ENCODE data around the gene MEF2D. TPM values are rescaled to one million over a fixed set of nuclear protein-coding genes. Genes with fewer than 3 reads are reported as not detected.

The MEF2D gene
- total RNA-seq, 1 donor from 2014 or later: 56.6 TPM

DNA sequence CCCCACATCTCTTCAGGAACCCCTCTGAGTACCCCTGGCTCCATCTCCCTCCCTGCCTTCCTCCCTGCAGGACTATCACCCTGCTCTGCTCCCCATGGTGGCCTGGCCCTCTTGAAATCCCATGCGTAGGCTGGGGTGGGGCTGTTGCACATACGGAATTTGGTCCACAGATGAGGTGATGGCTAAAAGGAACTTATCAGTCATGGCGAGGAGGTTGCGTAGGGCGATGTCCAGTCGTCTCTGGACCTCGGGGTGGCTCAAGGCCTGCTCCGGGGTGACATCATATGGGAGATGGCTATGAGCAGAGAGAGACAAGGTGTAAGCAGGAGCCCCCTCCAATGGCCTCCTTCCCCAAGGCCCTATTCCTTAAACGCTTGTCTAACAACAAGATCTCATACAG lies 36.5 kb upstream of the MEF2D start:
- H3K36me3 Mint-ChIP-seq (ENCODE audit: low read depth, unreplicated experiment): peaks cover 6% of the 10 kb centered on the region
- H3K4me1 ChIP-seq (ENCODE audit: insufficient read depth, low read length): no peaks in the 10 kb centered on the region
- H3K79me2 ChIP-seq (ENCODE audit: insufficient read depth, low read length): no peaks in the 10 kb centered on the region
- H3K4me2 ChIP-seq (ENCODE audit: low read length): no peak overlapping the region
- no peaks in the 10 kb centered on the region for H4K20me1 ChIP-seq (ENCODE audit: insufficient read depth, low read length)
- FAIRE-seq (no peak), DNase-seq (ENCODE audit: low read depth) (no peak)
- H3K27me3 Mint-ChIP-seq (ENCODE audit: low read depth, unreplicated experiment): peaks cover 16% of the 10 kb centered on the region
- TF ChIP-seq EZH2 (IDR thresholded peaks at IDR 0.05; ENCODE audit: insufficient read depth, low read length): no peak
- no peak for TF ChIP-seq CTCF (IDR thresholded peaks at IDR 0.05; ENCODE audit: insufficient read depth, low read depth, low read length)
- no peak overlapping the region for H3K27ac Mint-ChIP-seq (ENCODE audit: unreplicated experiment)
- peaks cover 29% of the 10 kb centered on the region for H3K36me3 ChIP-seq (ENCODE audit: insufficient read depth, low read length)
- no peak overlapping the region for H3K9ac ChIP-seq (ENCODE audit: low read length)
- no peaks in the 10 kb centered on the region for H3K9me3 ChIP-seq (ENCODE audit: insufficient read depth, low read depth, low read length)
- no peaks in the 10 kb centered on the region for H3K27me3 ChIP-seq (ENCODE audit: insufficient read depth, low read length)
- no peak overlapping the region for H3K27ac ChIP-seq (ENCODE audit: low read depth, low read length)
- H3K4me1 Mint-ChIP-seq (ENCODE audit: low read depth, unreplicated experiment): peaks cover 4% of the 10 kb centered on the region
- no peak overlapping the region for H3K4me3 Mint-ChIP-seq (ENCODE audit: unreplicated experiment)
- no peaks in the 10 kb centered on the region for H3K9me3 Mint-ChIP-seq (ENCODE audit: unreplicated experiment)
- H2AFZ ChIP-seq (ENCODE audit: low read depth, low read length): no peak overlapping the region
- H3K4me3 ChIP-seq (ENCODE audit: insufficient read depth, low read depth, low read length): no peak overlapping the region

DNA sequence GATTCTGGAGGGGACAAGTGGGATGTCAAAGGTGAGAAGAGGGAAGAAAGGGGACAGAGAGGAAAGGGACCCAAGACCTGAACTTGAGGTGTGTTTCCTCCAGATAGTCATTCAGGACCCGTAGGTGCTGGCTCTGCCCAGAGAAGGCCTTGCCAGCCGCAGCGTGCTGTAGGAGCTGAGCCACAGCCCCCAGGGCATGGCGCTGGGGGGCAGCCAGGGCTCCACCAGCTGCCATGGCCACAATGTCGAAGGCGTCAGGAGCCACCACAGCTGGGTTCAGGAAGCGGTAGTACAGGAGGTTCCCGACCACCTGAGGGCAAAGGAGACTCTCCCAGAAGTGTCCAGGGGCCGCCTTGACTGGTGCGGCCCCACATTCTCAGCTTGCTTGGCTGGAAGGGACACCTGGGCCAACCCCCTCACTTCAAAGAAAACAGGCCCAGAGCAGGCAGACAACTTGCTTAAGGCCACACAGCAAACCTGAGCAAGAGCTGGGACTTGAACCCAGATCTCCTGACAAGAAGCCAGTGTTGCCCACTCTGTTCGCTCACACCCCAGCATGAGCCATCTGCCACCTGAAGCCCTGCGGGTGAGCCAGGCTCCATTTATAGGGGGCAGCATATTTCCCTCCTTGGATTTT lies 34.0 kb upstream of the MEF2D start:
- Histone ChIP-seq H3K4me2 (ENCODE audit: low read length) (no peak overlapping the region), H3K4me1 (ENCODE audit: insufficient read depth, low read length) (no peaks in the 10 kb centered on the region), H3K9me3 (ENCODE audit: insufficient read depth, low read depth, low read length) (no peaks in the 10 kb centered on the region), H4K20me1 (ENCODE audit: insufficient read depth, low read length) (no peaks in the 10 kb centered on the region), H3K27me3 (ENCODE audit: insufficient read depth, low read length) (no peaks in the 10 kb centered on the region), H3K79me2 (ENCODE audit: insufficient read depth, low read length) (no peaks in the 10 kb centered on the region), H3K36me3 (ENCODE audit: insufficient read depth, low read length) (peaks cover 16% of the 10 kb centered on the region), H3K27ac (ENCODE audit: low read depth, low read length) (no peak overlapping the region), H3K9ac (ENCODE audit: low read length) (no peak overlapping the region), H3K4me3 (ENCODE audit: insufficient read depth, low read depth, low read length) (no peak overlapping the region), H2AFZ (ENCODE audit: low read depth, low read length) (no peak overlapping the region)
- Mint-ChIP-seq H3K36me3 (ENCODE audit: low read depth, unreplicated experiment) (peaks cover 3% of the 10 kb centered on the region), H3K27me3 (ENCODE audit: low read depth, unreplicated experiment) (peaks cover 16% of the 10 kb centered on the region), H3K9me3 (ENCODE audit: unreplicated experiment) (no peaks in the 10 kb centered on the region), H3K27ac (ENCODE audit: unreplicated experiment) (no peak overlapping the region), H3K4me3 (ENCODE audit: unreplicated experiment) (no peak overlapping the region), H3K4me1 (ENCODE audit: low read depth, unreplicated experiment) (no peaks in the 10 kb centered on the region)
- DNase-seq (ENCODE audit: low read depth) (no peak), FAIRE-seq (no peak)
- TF ChIP-seq CTCF (IDR thresholded peaks at IDR 0.05; ENCODE audit: insufficient read depth, low read depth, low read length): no peak
- no peak for TF ChIP-seq EZH2 (IDR thresholded peaks at IDR 0.05; ENCODE audit: insufficient read depth, low read length)

GRCh38 chr1:156533568-156534220 lies 33.1 kb upstream of the MEF2D start:
- H3K27ac ChIP-seq (ENCODE audit: low read depth, low read length): no peak overlapping the region
- H3K27me3 Mint-ChIP-seq (ENCODE audit: low read depth, unreplicated experiment): peaks cover 16% of the 10 kb centered on the region
- H4K20me1 ChIP-seq (ENCODE audit: insufficient read depth, low read length): no peaks in the 10 kb centered on the region
- H3K4me1 ChIP-seq (ENCODE audit: insufficient read depth, low read length): no peaks in the 10 kb centered on the region
- FAIRE-seq (no peak), DNase-seq (ENCODE audit: low read depth) (no peak)
- no peak overlapping the region for H2AFZ ChIP-seq (ENCODE audit: low read depth, low read length)
- H3K27ac Mint-ChIP-seq (ENCODE audit: unreplicated experiment): no peak overlapping the region
- no peak overlapping the region for H3K4me3 ChIP-seq (ENCODE audit: insufficient read depth, low read depth, low read length)
- H3K4me3 Mint-ChIP-seq (ENCODE audit: unreplicated experiment): no peak overlapping the region
- no peaks in the 10 kb centered on the region for H3K4me1 Mint-ChIP-seq (ENCODE audit: low read depth, unreplicated experiment)
- TF ChIP-seq EZH2 (IDR thresholded peaks at IDR 0.05; ENCODE audit: insufficient read depth, low read length) (no peak), CTCF (IDR thresholded peaks at IDR 0.05; ENCODE audit: insufficient read depth, low read depth, low read length) (no peak)
- no peaks in the 10 kb centered on the region for H3K79me2 ChIP-seq (ENCODE audit: insufficient read depth, low read length)
- H3K9me3 Mint-ChIP-seq (ENCODE audit: unreplicated experiment): no peaks in the 10 kb centered on the region
- H3K9ac ChIP-seq (ENCODE audit: low read length): no peak overlapping the region
- H3K9me3 ChIP-seq (ENCODE audit: insufficient read depth, low read depth, low read length): no peaks in the 10 kb centered on the region
- H3K36me3 Mint-ChIP-seq (ENCODE audit: low read depth, unreplicated experiment): peaks cover 3% of the 10 kb centered on the region
- H3K36me3 ChIP-seq (ENCODE audit: insufficient read depth, low read length): peaks cover 11% of the 10 kb centered on the region
- H3K4me2 ChIP-seq (ENCODE audit: low read length): no peak overlapping the region
- H3K27me3 ChIP-seq (ENCODE audit: insufficient read depth, low read length): no peaks in the 10 kb centered on the region
